IPS-NIHi7 (cell line): Measurements from ENCODE around the gene APPL2.

Experiments used
- DNase-seq: peaks from one replicate; pipeline ENCODE4 v3.0.0; 2012; ENCODE audit warnings: mixed read lengths; ENCODE audit errors: extremely low spot score

The APPL2 gene

GRCh38 chr12:105222726-105223351, 13.1 kb downstream of the APPL2 start:
- DNase-seq: no peak

- no peak for DNase-seq
These were observed 13.7 kb downstream of the APPL2 start for GRCh38 chr12:105222284-105222655.

- DNase-seq: no peak
These were observed 14.2 kb downstream of the APPL2 start for GRCh38 chr12:105221583-105222283.

- no peak for DNase-seq
These were observed 15.1 kb downstream of the APPL2 start for GRCh38 chr12:105220929-105221290.

- DNase-seq: no peak
These were observed 15.6 kb downstream of the APPL2 start for GRCh38 chr12:105220150-105220928.

- no peak for DNase-seq
These were observed 16.5 kb downstream of the APPL2 start for GRCh38 chr12:105219261-105220028.

GRCh38 chr12:105218434-105218833, 17.5 kb downstream of the APPL2 start:
- DNase-seq: no peak

GRCh38 chr12:105214670-105215375, 21.2 kb downstream of the APPL2 start:
- DNase-seq: no peak

- DNase-seq: no peak
These were observed 21.8 kb downstream of the APPL2 start for GRCh38 chr12:105214148-105214547.

GRCh38 chr12:105212438-105212837, 23.5 kb downstream of the APPL2 start:
- no peak for DNase-seq

GRCh38 chr12:105209091-105209490, 26.9 kb downstream of the APPL2 start:
- no peak for DNase-seq

- DNase-seq: no peak
These were observed 29.1 kb downstream of the APPL2 start for GRCh38 chr12:105206686-105207374.

- no peak for DNase-seq
These were observed 30.5 kb downstream of the APPL2 start for GRCh38 chr12:105205322-105206048.

- DNase-seq: no peak
These were observed 31.1 kb downstream of the APPL2 start for GRCh38 chr12:105204916-105205315.

- DNase-seq: no peak
These were observed 31.8 kb downstream of the APPL2 start for GRCh38 chr12:105204127-105204526.

- DNase-seq: no peak
These were observed 33.8 kb downstream of the APPL2 start for GRCh38 chr12:105202202-105202601.

GRCh38 chr12:105201299-105201698, 34.7 kb downstream of the APPL2 start:
- no peak for DNase-seq

- DNase-seq: no peak
These were observed 35.6 kb downstream of the APPL2 start for GRCh38 chr12:105200385-105200784.

GRCh38 chr12:105198961-105199360, 37.0 kb downstream of the APPL2 start:
- DNase-seq: no peak

- no peak for DNase-seq
These were observed 39.9 kb downstream of the APPL2 start for GRCh38 chr12:105196090-105196489.
